Measurements from ENCODE around the gene CACNA1E. TPM values are rescaled to one million over a fixed set of nuclear protein-coding genes. Genes with fewer than 3 reads are reported as not detected.

Gene CACNA1E
- total RNA-seq, 1 experiment from 2014 or later, result 0.46 TPM

GRCh38 chr1:181433931-181434330, 49.4 kb upstream of the CACNA1E start:
- Histone ChIP-seq H4K8ac (replicated peaks; ENCODE audit: insufficient read length, low read depth, low read length) (no peak overlapping the region), H3K27ac (ENCODE audit: insufficient read length, low read depth, low read length) (no peak overlapping the region), H3K56ac (ENCODE audit: insufficient read length, low read depth, low read length) (no peak overlapping the region), H3K27me3 (ENCODE audit: insufficient read depth, low read length) (no peaks in the 10 kb centered on the region), H2BK5ac (ENCODE audit: insufficient read length, low read length) (no peak overlapping the region), H4K5ac (ENCODE audit: insufficient read length, low read depth, low read length) (no peak overlapping the region), H2AFZ (ENCODE audit: low read length) (no peak overlapping the region), H3K4ac (ENCODE audit: low read depth, low read length) (no peak overlapping the region), H3K9me3 (ENCODE audit: control insufficient read depth, low read depth, low read length) (no peaks in the 10 kb centered on the region), H4K20me1 (ENCODE audit: control insufficient read depth, insufficient read depth, insufficient read length) (no peaks in the 10 kb centered on the region), H3K23me2 (ENCODE audit: insufficient read length, low read depth, low read length, poor library complexity, severe bottlenecking) (no peaks in the 10 kb centered on the region), H2BK15ac (ENCODE audit: low read depth, low read length) (no peak overlapping the region), H4K91ac (ENCODE audit: insufficient read length, low read depth, low read length) (no peak overlapping the region), H2BK20ac (ENCODE audit: low read depth, low read length, poor library complexity, severe bottlenecking) (no peak overlapping the region), H3K4me2 (ENCODE audit: insufficient read depth, insufficient read length, low read length) (no peak overlapping the region), H2BK12ac (ENCODE audit: insufficient read length, low read depth, low read length) (no peak overlapping the region), H2BK120ac (ENCODE audit: low read depth, low read length, poor library complexity, severe bottlenecking) (no peak overlapping the region), H3T11ph (ENCODE audit: low read length) (no peak overlapping the region), H3K9ac (ENCODE audit: extremely low read depth, insufficient read length, low read length) (no peak overlapping the region), H3K14ac (ENCODE audit: insufficient read depth, low read length) (no peak overlapping the region), H3K79me2 (ENCODE audit: insufficient read depth, low read length) (no peaks in the 10 kb centered on the region), H3K79me1 (ENCODE audit: insufficient read depth, low read depth, low read length, poor library complexity, severe bottlenecking) (no peaks in the 10 kb centered on the region), H3K23ac (ENCODE audit: insufficient read length, low read depth, low read length) (no peak overlapping the region), H2AK5ac (ENCODE audit: insufficient read length, low read length) (no peak overlapping the region), H3K4me1 (ENCODE audit: insufficient read depth, low read length) (no peaks in the 10 kb centered on the region; the same call in 1 of the 2 replicates), H3K18ac (ENCODE audit: insufficient read length, low read depth, low read length) (no peak overlapping the region)
- Mint-ChIP-seq H3K9me3 (no peaks in the 10 kb centered on the region), H3K36me3 (ENCODE audit: insufficient read depth in 1 of 3, low read depth in 3 of 3) (no peaks in the 10 kb centered on the region), H3K4me1 (peaks cover 0 to 3% of the 10 kb centered on the region in 2 experiments; a peak in 2 of 4 replicates), H3K27me3 (ENCODE audit: low read depth) (peaks cover 14% of the 10 kb centered on the region), H3K27ac (no peak overlapping the region), H3K4me3 (no peak overlapping the region)
- DNase-seq, result no peak
- no CpG with 5 or more reads among the region's 3 CpGs for WGBS (ENCODE audit: extremely low coverage, insufficient read length, low lambda C conversion rate)
- TF ChIP-seq, protein P1, sequence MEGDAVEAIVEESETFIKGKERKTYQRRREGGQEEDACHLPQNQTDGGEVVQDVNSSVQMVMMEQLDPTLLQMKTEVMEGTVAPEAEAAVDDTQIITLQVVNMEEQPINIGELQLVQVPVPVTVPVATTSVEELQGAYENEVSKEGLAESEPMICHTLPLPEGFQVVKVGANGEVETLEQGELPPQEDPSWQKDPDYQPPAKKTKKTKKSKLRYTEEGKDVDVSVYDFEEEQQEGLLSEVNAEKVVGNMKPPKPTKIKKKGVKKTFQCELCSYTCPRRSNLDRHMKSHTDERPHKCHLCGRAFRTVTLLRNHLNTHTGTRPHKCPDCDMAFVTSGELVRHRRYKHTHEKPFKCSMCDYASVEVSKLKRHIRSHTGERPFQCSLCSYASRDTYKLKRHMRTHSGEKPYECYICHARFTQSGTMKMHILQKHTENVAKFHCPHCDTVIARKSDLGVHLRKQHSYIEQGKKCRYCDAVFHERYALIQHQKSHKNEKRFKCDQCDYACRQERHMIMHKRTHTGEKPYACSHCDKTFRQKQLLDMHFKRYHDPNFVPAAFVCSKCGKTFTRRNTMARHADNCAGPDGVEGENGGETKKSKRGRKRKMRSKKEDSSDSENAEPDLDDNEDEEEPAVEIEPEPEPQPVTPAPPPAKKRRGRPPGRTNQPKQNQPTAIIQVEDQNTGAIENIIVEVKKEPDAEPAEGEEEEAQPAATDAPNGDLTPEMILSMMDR (conservative IDR thresholded peaks at IDR 0.05), result no peak
